Measurements from ENCODE around the gene SRSF2. TPM values are rescaled to one million over a fixed set of nuclear protein-coding genes. Genes with fewer than 3 reads are reported as not detected.

Gene SRSF2
- total and polyA plus RNA-seq, 11 donors = 67.0 to 155 (median 79.5) TPM

- intact Hi-C loops (cut with DNase I) = loop anchor here in 2 of 10 donors (1.0 to 2.0 kb wide), 2 partner anchors 8 to 21 kb away; no protein-coding TSS in a partner anchor
Observed at GRCh38 chr17:76709077-76709950, 27.8 kb downstream of the SRSF2 start.

GRCh38 chr17:76707985-76708807 is 28.9 kb downstream of the SRSF2 start:
- Histone ChIP-seq H3K36me3 (peaks cover 0 to 15% (median 8%) of the 10 kb centered on the region in 9 donors), H3K4me3 (peak overlapping the region in 10 of 12 donors; percentile 11 to 98 (median 84)), H3K27ac (peak overlapping the region; percentile 80 to 99 (median 96)), H3K4me1 (peaks cover 4 to 81% (median 51%) of the 10 kb centered on the region in 12 donors), H3K9me3 (no peaks in the 10 kb centered on the region), H3K27me3 (no peaks in the 10 kb centered on the region)
- WGBS, 4 donors = 21 to 36% (median 32%) methylated on average over 14 of the region's 14 CpGs
- peak; percentile 1 to 23 (median 16) for ATAC-seq
- no peak for TF ChIP-seq POLR2A (IDR thresholded peaks at IDR 0.05)
- peak in 11 of 12 donors; percentile 17 to 64 (median 48) for TF ChIP-seq CTCF (IDR thresholded peaks at IDR 0.05)
- DNase-seq = peak in 1 of 5 donors; percentile 51
- intact Hi-C loops (cut with DNase I) = loop anchor here in 2 of 10 donors (2.0 kb wide), 1 partner anchor 19 kb away; no protein-coding TSS in a partner anchor

More at GRCh38 chr17:76709077-76709950, 27.8 kb downstream of the SRSF2 start:
- TF ChIP-seq CTCF (IDR thresholded peaks at IDR 0.05) = no peak
- peak; percentile 35 to 79 for TF ChIP-seq POLR2A (IDR thresholded peaks at IDR 0.05)
- DNase-seq (peak; percentile 87 to 94 (median 91)), ATAC-seq (peak; percentile 80 to 89 (median 88))
- peaks cover 0 to 26% (median 17%) of the 10 kb centered on the region in 9 donors for H3K36me3 ChIP-seq
- WGBS, 4 donors = 12 to 25% (median 23%) methylated on average over 20 to 29 of the region's 29 CpGs
- no peaks in the 10 kb centered on the region for H3K27me3 ChIP-seq
- peaks cover 4 to 77% (median 53%) of the 10 kb centered on the region in 12 donors for H3K4me1 ChIP-seq
- H3K9me3 ChIP-seq = no peaks in the 10 kb centered on the region
- peak overlapping the region; percentile 80 to 99 (median 96) for H3K27ac ChIP-seq
- peak overlapping the region; percentile 35 to 98 (median 78) for H3K4me3 ChIP-seq

- Histone ChIP-seq H3K4me3 (peak overlapping the region in 1 of 12 donors; percentile 8), H3K9me3 (no peaks in the 10 kb centered on the region), H3K4me1 (peaks cover 4 to 82% (median 55%) of the 10 kb centered on the region in 12 donors), H3K27me3 (no peaks in the 10 kb centered on the region), H3K27ac (peak overlapping the region in 11 of 12 donors; percentile 18 to 99 (median 95)), H3K36me3 (peaks cover 0 to 8% (median 0%) of the 10 kb centered on the region in 9 donors)
- TF ChIP-seq POLR2A (IDR thresholded peaks at IDR 0.05) (no peak), CTCF (IDR thresholded peaks at IDR 0.05) (no peak)
- no peak for DNase-seq
- ATAC-seq = no peak
- WGBS, 4 donors = 79 to 93% (median 86%) methylated on average over 3 of the region's 3 CpGs
- intact Hi-C loops (cut with DNase I) = no loop called here
Observed at GRCh38 chr17:76706817-76707216, 30.3 kb downstream of the SRSF2 start.
